ENCODE measurements around the gene EIF4H.

The EIF4H gene

DNA sequence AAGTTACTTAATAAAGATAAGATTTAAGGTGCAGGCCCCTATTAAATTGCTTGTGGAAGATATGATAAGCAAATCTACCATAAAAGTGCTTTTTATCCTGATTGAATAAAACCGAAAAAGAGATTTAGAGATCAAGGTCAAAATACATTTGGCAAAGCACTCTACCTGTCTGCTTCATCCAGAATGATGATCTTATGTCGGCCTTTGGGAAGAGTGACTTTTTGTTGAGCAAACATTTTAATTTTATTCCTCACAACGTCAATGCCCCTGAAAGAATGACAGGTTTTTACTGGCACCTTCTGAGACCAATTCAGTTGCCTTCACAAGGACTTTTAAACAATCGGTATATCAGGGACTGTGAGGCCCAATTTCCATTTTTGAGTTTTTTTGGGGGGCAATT, 72.3 kb downstream of the EIF4H start:
- H3K4me1 ChIP-seq (ENCODE audit: control insufficient read depth, low read length) = peaks cover 75% of the 10 kb centered on the region
- peaks cover 1% of the 10 kb centered on the region; the same call in 1 of the 2 replicates for H4K20me1 ChIP-seq (ENCODE audit: control insufficient read depth, insufficient read depth, low read depth, low read length)
- no peak overlapping the region for H3K27ac ChIP-seq (ENCODE audit: low read depth, low read length)
- H3K36me3 ChIP-seq (ENCODE audit: control insufficient read depth, low read length) = peaks cover 90% of the 10 kb centered on the region
- H3K9me2 ChIP-seq (replicated peaks; ENCODE audit: control insufficient read depth, low read length) = no peaks in the 10 kb centered on the region
- no peak overlapping the region for H3K4me3 ChIP-seq (ENCODE audit: low read length)
- no peaks in the 10 kb centered on the region for H3K27me3 ChIP-seq (ENCODE audit: control insufficient read depth, low read length)
- H3K79me2 ChIP-seq (ENCODE audit: control insufficient read depth, low read length) = peaks cover 80% of the 10 kb centered on the region
- no peaks in the 10 kb centered on the region for H3K9me3 ChIP-seq (ENCODE audit: control insufficient read depth, insufficient read depth, low read length)
- TF ChIP-seq, protein P1, sequence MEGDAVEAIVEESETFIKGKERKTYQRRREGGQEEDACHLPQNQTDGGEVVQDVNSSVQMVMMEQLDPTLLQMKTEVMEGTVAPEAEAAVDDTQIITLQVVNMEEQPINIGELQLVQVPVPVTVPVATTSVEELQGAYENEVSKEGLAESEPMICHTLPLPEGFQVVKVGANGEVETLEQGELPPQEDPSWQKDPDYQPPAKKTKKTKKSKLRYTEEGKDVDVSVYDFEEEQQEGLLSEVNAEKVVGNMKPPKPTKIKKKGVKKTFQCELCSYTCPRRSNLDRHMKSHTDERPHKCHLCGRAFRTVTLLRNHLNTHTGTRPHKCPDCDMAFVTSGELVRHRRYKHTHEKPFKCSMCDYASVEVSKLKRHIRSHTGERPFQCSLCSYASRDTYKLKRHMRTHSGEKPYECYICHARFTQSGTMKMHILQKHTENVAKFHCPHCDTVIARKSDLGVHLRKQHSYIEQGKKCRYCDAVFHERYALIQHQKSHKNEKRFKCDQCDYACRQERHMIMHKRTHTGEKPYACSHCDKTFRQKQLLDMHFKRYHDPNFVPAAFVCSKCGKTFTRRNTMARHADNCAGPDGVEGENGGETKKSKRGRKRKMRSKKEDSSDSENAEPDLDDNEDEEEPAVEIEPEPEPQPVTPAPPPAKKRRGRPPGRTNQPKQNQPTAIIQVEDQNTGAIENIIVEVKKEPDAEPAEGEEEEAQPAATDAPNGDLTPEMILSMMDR (IDR thresholded peaks at IDR 0.05; ENCODE audit: low read depth, low read length, poor library complexity, severe bottlenecking) = no peak
- TF ChIP-seq EZH2phosphoT487 (IDR thresholded peaks at IDR 0.05; ENCODE audit: borderline replicate concordance, low read length) = no peak
- peaks cover 43% of the 10 kb centered on the region for H3F3A ChIP-seq (ENCODE audit: control insufficient read depth, insufficient read depth)
- H3K4me2 ChIP-seq (ENCODE audit: low read length) = no peak overlapping the region

Data from DOHH2 (cell line).